Measurements from ENCODE around the gene DHX29. TPM values are rescaled to one million over a fixed set of nuclear protein-coding genes. Genes with fewer than 3 reads are reported as not detected.

DHX29 gene
- total RNA-seq, 1 experiment from 2014 or later: 24.3 TPM

DNA sequence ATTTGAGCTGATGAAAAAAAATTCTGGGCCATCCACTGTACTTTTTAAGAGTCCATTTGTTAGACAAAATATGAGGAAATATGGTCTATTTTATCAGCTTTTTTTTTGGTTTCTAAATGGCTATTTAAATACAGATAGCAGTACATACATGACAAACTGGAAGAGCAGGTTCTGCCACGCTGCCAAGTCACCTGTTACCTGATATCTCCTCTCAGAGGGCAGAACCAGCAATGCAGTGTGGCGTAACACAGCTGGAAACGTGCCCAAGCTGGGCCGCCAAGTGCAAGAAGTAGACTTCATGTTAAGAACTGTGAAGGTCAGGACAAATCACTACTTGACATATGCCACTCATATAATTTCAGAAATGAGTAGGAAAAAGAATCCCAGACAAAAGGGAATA lies 88.5 kb downstream of the DHX29 start:
- peaks cover 15 to 22% of the 10 kb centered on the region in 2 experiments for H3K4me1 ChIP-seq (ENCODE audit: control insufficient read depth in 1 of 2, insufficient read depth in 2 of 2, low read length in 2 of 2)
- no peaks in the 10 kb centered on the region for H3K79me2 ChIP-seq (ENCODE audit: insufficient read depth, low read length)
- H3K27me3 ChIP-seq (ENCODE audit: insufficient read depth, low read length): no peaks in the 10 kb centered on the region
- intact Hi-C loops (cut with micrococcal nuclease): loop anchor here (5.0 kb wide), 1 partner anchor 42 kb away; no protein-coding TSS in a partner anchor
- DNase-seq (ENCODE audit: low read depth, low spot score) (peak; percentile 84), ATAC-seq (peak; percentile 86)
- no peak overlapping the region for H3K9ac ChIP-seq (ENCODE audit: low read length)
- no peaks in the 10 kb centered on the region for H4K20me1 ChIP-seq (ENCODE audit: insufficient read depth)
- BruUV-seq (replicated peaks): no TSS peak
- no peaks in the 10 kb centered on the region for H3K9me3 ChIP-seq (ENCODE audit: control insufficient read depth in 1 of 2, insufficient read depth in 1 of 2, low read depth in 1 of 2, low read length in 2 of 2)
- H3K27ac ChIP-seq (ENCODE audit: low read depth, low read length): no peak overlapping the region; the same call in 1 of the 2 replicates
- POLR2A ChIA-PET: no interaction called here
- no peak overlapping the region for H2AFZ ChIP-seq (ENCODE audit: low read depth, low read length, poor library complexity, severe bottlenecking)
- CTCF ChIA-PET: interaction anchor here (0.5 to 1.3 kb wide), 2 partner anchors 47 to 88 kb away, joined by 3 read pairs; partner anchors contain the start of gene DHX29
- peak overlapping the region; percentile 52 for H3K4me2 ChIP-seq (ENCODE audit: low read length)
- RAD21 ChIA-PET (ENCODE audit: low non-redundant PET in 1 of 2, low total read pairs in 2 of 2, uncharacterized antibody in 2 of 2, unreplicated experiment in 2 of 2): interaction anchor here in 1 of 2 experiments (1.2 kb wide), 1 partner anchor 42 kb away, joined by 3 read pairs; no protein-coding TSS in a partner anchor
- peaks cover 5 to 6% of the 10 kb centered on the region in 2 experiments; a peak in 1 of 4 replicates for H3K36me3 ChIP-seq (ENCODE audit: control insufficient read depth in 1 of 2, insufficient read depth in 2 of 2, low read length in 2 of 2)
- no peak overlapping the region for H3K4me3 ChIP-seq (replicated peaks in 1 of 2; ENCODE audit: low read depth in 1 of 2, low read length in 2 of 2)
- H3K9me2 ChIP-seq (ENCODE audit: insufficient read depth): 0 out of 2 replicates have a peak, but pooled peaks cover 4% of the 10 kb centered on the region
- TF ChIP-seq ELF1 (IDR thresholded peaks at IDR 0.05; ENCODE audit: borderline replicate concordance, low read depth) (no peak), POLR2AphosphoS5 (IDR thresholded peaks at IDR 0.05; ENCODE audit: low read depth, low read length) (peak; percentile 48; the same call in 1 of the 2 replicates), RAD21 (IDR thresholded peaks at IDR 0.05; ENCODE audit: low read depth) (peak; percentile 30; the same call in 1 of the 2 replicates), EGR1 (IDR thresholded peaks at IDR 0.05; ENCODE audit: low read depth) (no peak), YY1 (IDR thresholded peaks at IDR 0.05; ENCODE audit: extremely low read depth, insufficient replicate concordance, low read depth, low read length) (peak; percentile 19), TCF7L2 (IDR thresholded peaks at IDR 0.05; ENCODE audit: borderline replicate concordance, extremely low read depth, insufficient read depth, insufficient read length) (no peak), SRF (IDR thresholded peaks at IDR 0.05; ENCODE audit: low read depth) (no peak), EZH2phosphoT487 (IDR thresholded peaks at IDR 0.05; ENCODE audit: borderline replicate concordance) (no peak), ZFX (IDR thresholded peaks at IDR 0.05) (no peak), FOSL1 (IDR thresholded peaks at IDR 0.05; ENCODE audit: low read depth) (peak; percentile 53; the same call in 1 of the 2 replicates), POLR2A (IDR thresholded peaks at IDR 0.05; ENCODE audit: borderline replicate concordance, extremely low read depth, insufficient read depth, insufficient read length) (no peak), EZH2 (IDR thresholded peaks at IDR 0.05) (no peak), JUND (IDR thresholded peaks at IDR 0.05) (peak; percentile 69), ZNF274 (IDR thresholded peaks at IDR 0.05; ENCODE audit: low read depth, low read length) (no peak), CEBPB (IDR thresholded peaks at IDR 0.05; ENCODE audit: low read depth) (peak; percentile 98)
- TF ChIP-seq, protein P1, sequence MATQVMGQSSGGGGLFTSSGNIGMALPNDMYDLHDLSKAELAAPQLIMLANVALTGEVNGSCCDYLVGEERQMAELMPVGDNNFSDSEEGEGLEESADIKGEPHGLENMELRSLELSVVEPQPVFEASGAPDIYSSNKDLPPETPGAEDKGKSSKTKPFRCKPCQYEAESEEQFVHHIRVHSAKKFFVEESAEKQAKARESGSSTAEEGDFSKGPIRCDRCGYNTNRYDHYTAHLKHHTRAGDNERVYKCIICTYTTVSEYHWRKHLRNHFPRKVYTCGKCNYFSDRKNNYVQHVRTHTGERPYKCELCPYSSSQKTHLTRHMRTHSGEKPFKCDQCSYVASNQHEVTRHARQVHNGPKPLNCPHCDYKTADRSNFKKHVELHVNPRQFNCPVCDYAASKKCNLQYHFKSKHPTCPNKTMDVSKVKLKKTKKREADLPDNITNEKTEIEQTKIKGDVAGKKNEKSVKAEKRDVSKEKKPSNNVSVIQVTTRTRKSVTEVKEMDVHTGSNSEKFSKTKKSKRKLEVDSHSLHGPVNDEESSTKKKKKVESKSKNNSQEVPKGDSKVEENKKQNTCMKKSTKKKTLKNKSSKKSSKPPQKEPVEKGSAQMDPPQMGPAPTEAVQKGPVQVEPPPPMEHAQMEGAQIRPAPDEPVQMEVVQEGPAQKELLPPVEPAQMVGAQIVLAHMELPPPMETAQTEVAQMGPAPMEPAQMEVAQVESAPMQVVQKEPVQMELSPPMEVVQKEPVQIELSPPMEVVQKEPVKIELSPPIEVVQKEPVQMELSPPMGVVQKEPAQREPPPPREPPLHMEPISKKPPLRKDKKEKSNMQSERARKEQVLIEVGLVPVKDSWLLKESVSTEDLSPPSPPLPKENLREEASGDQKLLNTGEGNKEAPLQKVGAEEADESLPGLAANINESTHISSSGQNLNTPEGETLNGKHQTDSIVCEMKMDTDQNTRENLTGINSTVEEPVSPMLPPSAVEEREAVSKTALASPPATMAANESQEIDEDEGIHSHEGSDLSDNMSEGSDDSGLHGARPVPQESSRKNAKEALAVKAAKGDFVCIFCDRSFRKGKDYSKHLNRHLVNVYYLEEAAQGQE (IDR thresholded peaks at IDR 0.05; ENCODE audit: low read depth): no peak
- TF ChIP-seq, protein P2, sequence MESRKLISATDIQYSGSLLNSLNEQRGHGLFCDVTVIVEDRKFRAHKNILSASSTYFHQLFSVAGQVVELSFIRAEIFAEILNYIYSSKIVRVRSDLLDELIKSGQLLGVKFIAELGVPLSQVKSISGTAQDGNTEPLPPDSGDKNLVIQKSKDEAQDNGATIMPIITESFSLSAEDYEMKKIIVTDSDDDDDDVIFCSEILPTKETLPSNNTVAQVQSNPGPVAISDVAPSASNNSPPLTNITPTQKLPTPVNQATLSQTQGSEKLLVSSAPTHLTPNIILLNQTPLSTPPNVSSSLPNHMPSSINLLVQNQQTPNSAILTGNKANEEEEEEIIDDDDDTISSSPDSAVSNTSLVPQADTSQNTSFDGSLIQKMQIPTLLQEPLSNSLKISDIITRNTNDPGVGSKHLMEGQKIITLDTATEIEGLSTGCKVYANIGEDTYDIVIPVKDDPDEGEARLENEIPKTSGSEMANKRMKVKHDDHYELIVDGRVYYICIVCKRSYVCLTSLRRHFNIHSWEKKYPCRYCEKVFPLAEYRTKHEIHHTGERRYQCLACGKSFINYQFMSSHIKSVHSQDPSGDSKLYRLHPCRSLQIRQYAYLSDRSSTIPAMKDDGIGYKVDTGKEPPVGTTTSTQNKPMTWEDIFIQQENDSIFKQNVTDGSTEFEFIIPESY (IDR thresholded peaks at IDR 0.05; ENCODE audit: extremely low read depth, insufficient replicate concordance, low read length): no peak
- TF ChIP-seq, protein P3, sequence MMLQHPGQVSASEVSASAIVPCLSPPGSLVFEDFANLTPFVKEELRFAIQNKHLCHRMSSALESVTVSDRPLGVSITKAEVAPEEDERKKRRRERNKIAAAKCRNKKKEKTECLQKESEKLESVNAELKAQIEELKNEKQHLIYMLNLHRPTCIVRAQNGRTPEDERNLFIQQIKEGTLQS (IDR thresholded peaks at IDR 0.05): no peak
- TF ChIP-seq, protein P4, sequence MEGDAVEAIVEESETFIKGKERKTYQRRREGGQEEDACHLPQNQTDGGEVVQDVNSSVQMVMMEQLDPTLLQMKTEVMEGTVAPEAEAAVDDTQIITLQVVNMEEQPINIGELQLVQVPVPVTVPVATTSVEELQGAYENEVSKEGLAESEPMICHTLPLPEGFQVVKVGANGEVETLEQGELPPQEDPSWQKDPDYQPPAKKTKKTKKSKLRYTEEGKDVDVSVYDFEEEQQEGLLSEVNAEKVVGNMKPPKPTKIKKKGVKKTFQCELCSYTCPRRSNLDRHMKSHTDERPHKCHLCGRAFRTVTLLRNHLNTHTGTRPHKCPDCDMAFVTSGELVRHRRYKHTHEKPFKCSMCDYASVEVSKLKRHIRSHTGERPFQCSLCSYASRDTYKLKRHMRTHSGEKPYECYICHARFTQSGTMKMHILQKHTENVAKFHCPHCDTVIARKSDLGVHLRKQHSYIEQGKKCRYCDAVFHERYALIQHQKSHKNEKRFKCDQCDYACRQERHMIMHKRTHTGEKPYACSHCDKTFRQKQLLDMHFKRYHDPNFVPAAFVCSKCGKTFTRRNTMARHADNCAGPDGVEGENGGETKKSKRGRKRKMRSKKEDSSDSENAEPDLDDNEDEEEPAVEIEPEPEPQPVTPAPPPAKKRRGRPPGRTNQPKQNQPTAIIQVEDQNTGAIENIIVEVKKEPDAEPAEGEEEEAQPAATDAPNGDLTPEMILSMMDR (IDR thresholded peaks at IDR 0.05 in 2 of 3, conservative IDR thresholded peaks at IDR 0.05 in 1 of 3; ENCODE audit: borderline replicate concordance in 1 of 3, insufficient read depth in 1 of 3, low read depth in 2 of 3, low read length in 2 of 3): no peak
- TF ChIP-seq, protein P5, sequence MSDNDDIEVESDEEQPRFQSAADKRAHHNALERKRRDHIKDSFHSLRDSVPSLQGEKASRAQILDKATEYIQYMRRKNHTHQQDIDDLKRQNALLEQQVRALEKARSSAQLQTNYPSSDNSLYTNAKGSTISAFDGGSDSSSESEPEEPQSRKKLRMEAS (IDR thresholded peaks at IDR 0.05): peak; percentile 64

Measured in HCT116 (cell line).